PC-9 (cell line): Measurements from ENCODE around the gene P2RY13. TPM values are rescaled to one million over a fixed set of nuclear protein-coding genes. Genes with fewer than 3 reads are reported as not detected.

Experiments used
- BruUV-seq: library from RNA; stranded (reverse); fragments of 400-500 nt; replicated peaks from 2 replicates; lab custom pipeline; 2021; lab: Mats Ljungman, UMichigan
- CTCF ChIA-PET: fragments of 300-600 bp; sonication (Branson Sonifier 250); formaldehyde crosslinking; loops from one replicate; lab custom pipeline; 2022; ENCODE audit warnings: antibody characterized with exemption; lab: Charles Lee
- POLR2A ChIA-PET: fragments of 300-600 bp; sonication (Branson Sonifier 250); formaldehyde crosslinking; loops from one replicate; lab custom pipeline; 2022; ENCODE audit warnings: antibody characterized with exemption; ENCODE audit not compliant: unreplicated experiment; lab: Charles Lee
- DNase-seq, 2 experiments: peaks; one replicate each; pipeline versions ENCODE4 v3.0.0 to v3.0.0-alpha.2; 2015 to 2022; ENCODE audit warnings: mixed read lengths in 1 of 2
- H2AFZ ChIP-seq: fragments of 200-600 bp; sonication (generic); 2 replicates; pipeline ENCODE4 v1.8.1; 2017; ENCODE audit warnings: antibody characterized with exemption
- H3F3A ChIP-seq: fragments of 200-600 bp; sonication (generic); 2 replicates; pipeline ENCODE4 v1.8.1; 2017; ENCODE audit warnings: antibody characterized with exemption, mild to moderate bottlenecking, low read depth; ENCODE audit not compliant: insufficient read depth
- H3K27ac ChIP-seq: fragments of 200-600 bp; sonication (generic); 2 replicates; pipeline ENCODE4 v1.6.1; 2016; ENCODE audit warnings: mixed run types
- H3K27me3 ChIP-seq: fragments of 200-600 bp; sonication (generic); 2 replicates; pipeline ENCODE4 v1.6.1; 2016; ENCODE audit warnings: low read depth, mixed run types; ENCODE audit not compliant: insufficient read depth
- H3K36me3 ChIP-seq: fragments of 200-600 bp; sonication (generic); 2 replicates; pipeline ENCODE4 v1.6.1; 2016; ENCODE audit warnings: low read depth, mixed run types
- H3K4me1 ChIP-seq: fragments of 200-600 bp; sonication (generic); replicated peaks from 2 replicates; pipeline ENCODE4 v1.6.1; 2016; ENCODE audit warnings: mixed run types; ENCODE audit not compliant: insufficient read depth
- H3K4me2 ChIP-seq: fragments of 200-600 bp; sonication (generic); 2 replicates; pipeline ENCODE4 v1.6.1; 2017; ENCODE audit warnings: mixed run types
- H3K4me3 ChIP-seq: fragments of 200-600 bp; sonication (generic); 2 replicates; pipeline ENCODE4 v1.6.1; 2016; ENCODE audit warnings: mixed run types
- H3K79me2 ChIP-seq: fragments of 200-600 bp; sonication (generic); 2 replicates; pipeline ENCODE4 v1.6.1; 2017; ENCODE audit warnings: low read depth, mixed run types
- H3K9me2 ChIP-seq: fragments of 200-600 bp; sonication (generic); 2 replicates; pipeline ENCODE4 v1.8.1; 2017; ENCODE audit warnings: mild to moderate bottlenecking; ENCODE audit not compliant: insufficient read depth
- H3K9me3 ChIP-seq: fragments of 200-600 bp; sonication (generic); 2 replicates; pipeline ENCODE4 v1.8.1; 2016; ENCODE audit warnings: low read depth; ENCODE audit not compliant: insufficient read depth
- H4K20me1 ChIP-seq: fragments of 200-600 bp; sonication (generic); 2 replicates; pipeline ENCODE4 v1.8.1; 2017; ENCODE audit not compliant: insufficient read depth
- CTCF ChIP-seq: fragments of 200-600 bp; sonication (generic); conservative IDR thresholded peaks from 2 replicates; pipeline ENCODE4 v1.6.1; 2017; ENCODE audit warnings: mixed run types, antibody characterized with exemption, mild to moderate bottlenecking, moderate library complexity
- EZH2 ChIP-seq: fragments of 200-600 bp; sonication (generic); IDR thresholded peaks from 2 replicates; pipeline ENCODE4 v1.8.0; 2017; ENCODE audit warnings: antibody characterized with exemption, low read depth
- intact Hi-C: fragments of 100-400 bp; cut with micrococcal nuclease; formaldehyde crosslinking; loops from one replicate; pipeline ENCODE4 v1.10.0; 2022; ENCODE audit not compliant: unreplicated experiment
- total RNA-seq: library from RNA; stranded (reverse); gene quantifications from 2 replicates; pipeline ENCODE4 v1.2.3, GENCODE V29; 2021

The P2RY13 gene
- total RNA-seq, 1 experiment from 2014 or later = not detected

GRCh38 chr3:151301787-151302186, 27.6 kb downstream of the P2RY13 start:
- H3K27ac ChIP-seq = peak overlapping the region; percentile 31; the same call in 1 of the 2 replicates
- H3K79me2 ChIP-seq = peaks cover 18% of the 10 kb centered on the region

GRCh38 chr3:151300539-151300938, 28.8 kb downstream of the P2RY13 start:
- Histone ChIP-seq H3K4me1 (peaks cover 31% of the 10 kb centered on the region), H3K9me3 (no peaks in the 10 kb centered on the region), H4K20me1 (no peaks in the 10 kb centered on the region), H3K27me3 (no peaks in the 10 kb centered on the region), H3K36me3 (peaks cover 7% of the 10 kb centered on the region; the same call in 1 of the 2 replicates), H3K27ac (no peak overlapping the region), H3K79me2 (peaks cover 18% of the 10 kb centered on the region), H3K4me2 (no peak overlapping the region), H2AFZ (no peak overlapping the region), H3K4me3 (no peak overlapping the region), H3K9me2 (no peaks in the 10 kb centered on the region), H3F3A (peaks cover 21% of the 10 kb centered on the region)
- BruUV-seq = no TSS peak
- no peak for TF ChIP-seq CTCF
- no peak for TF ChIP-seq EZH2
- POLR2A ChIA-PET = no interaction called here
- DNase-seq = no peak
- intact Hi-C loops = loop anchor here (10.0 kb wide), 1 partner anchor 964 kb away; the partner anchor contains the start of gene MBNL1
- CTCF ChIA-PET = no interaction called here

More at GRCh38 chr3:151301787-151302186, 27.6 kb downstream of the P2RY13 start:
- Histone ChIP-seq H3K9me2 (no peaks in the 10 kb centered on the region), H3K27me3 (no peaks in the 10 kb centered on the region), H2AFZ (no peak overlapping the region), H3K4me1 (peaks cover 43% of the 10 kb centered on the region), H3F3A (peaks cover 33% of the 10 kb centered on the region), H4K20me1 (no peaks in the 10 kb centered on the region), H3K4me3 (no peak overlapping the region), H3K36me3 (peaks cover 7% of the 10 kb centered on the region; the same call in 1 of the 2 replicates), H3K9me3 (no peaks in the 10 kb centered on the region), H3K4me2 (no peak overlapping the region)
- DNase-seq = peak in 1 of 2 experiments; percentile 52
- CTCF ChIA-PET = no interaction called here
- TF ChIP-seq EZH2 (no peak), CTCF (no peak)
- no TSS peak for BruUV-seq
- POLR2A ChIA-PET = no interaction called here
- intact Hi-C loops = loop anchor here (10.0 kb wide), 1 partner anchor 963 kb away; the partner anchor contains the start of gene MBNL1

- H3K27ac ChIP-seq = no peak overlapping the region
- DNase-seq = no peak
- TF ChIP-seq CTCF = no peak
- no peak for TF ChIP-seq EZH2
- peaks cover 7% of the 10 kb centered on the region for H3F3A ChIP-seq
- peaks cover 7% of the 10 kb centered on the region; the same call in 1 of the 2 replicates for H3K36me3 ChIP-seq
- POLR2A ChIA-PET = no interaction called here
- no peaks in the 10 kb centered on the region for H3K27me3 ChIP-seq
- intact Hi-C loops = loop anchor here (10.0 kb wide), 2 partner anchors 166 to 1166 kb away; partner anchors contain the start of gene IGSF10
- peaks cover 16% of the 10 kb centered on the region for H3K79me2 ChIP-seq
- no TSS peak for BruUV-seq
- CTCF ChIA-PET = interaction anchor here (0.6 kb wide), 1 partner anchor 28 kb away, joined by 5 read pairs; no protein-coding TSS in a partner anchor
- H4K20me1 ChIP-seq = no peaks in the 10 kb centered on the region
- no peak overlapping the region for H3K4me3 ChIP-seq
- no peak overlapping the region for H2AFZ ChIP-seq
- H3K4me2 ChIP-seq = no peak overlapping the region
- no peaks in the 10 kb centered on the region for H3K9me2 ChIP-seq
- peaks cover 21% of the 10 kb centered on the region for H3K4me1 ChIP-seq
- no peaks in the 10 kb centered on the region for H3K9me3 ChIP-seq
Measured at GRCh38 chr3:151299006-151299405, 30.3 kb downstream of the P2RY13 start.
